ENCODE measurements around the gene PHYHIPL.
"Not testable (repeated sequence)": the region's sequence is repeated elsewhere in the genome, so short reads cannot be mapped to it uniquely, and the experiment has no call there.

PHYHIPL gene

GRCh38 chr10:59206204-59206720 lies 29.8 kb downstream of the PHYHIPL start:
- no peak for DNase-seq (ENCODE audit: low read depth)

DNA sequence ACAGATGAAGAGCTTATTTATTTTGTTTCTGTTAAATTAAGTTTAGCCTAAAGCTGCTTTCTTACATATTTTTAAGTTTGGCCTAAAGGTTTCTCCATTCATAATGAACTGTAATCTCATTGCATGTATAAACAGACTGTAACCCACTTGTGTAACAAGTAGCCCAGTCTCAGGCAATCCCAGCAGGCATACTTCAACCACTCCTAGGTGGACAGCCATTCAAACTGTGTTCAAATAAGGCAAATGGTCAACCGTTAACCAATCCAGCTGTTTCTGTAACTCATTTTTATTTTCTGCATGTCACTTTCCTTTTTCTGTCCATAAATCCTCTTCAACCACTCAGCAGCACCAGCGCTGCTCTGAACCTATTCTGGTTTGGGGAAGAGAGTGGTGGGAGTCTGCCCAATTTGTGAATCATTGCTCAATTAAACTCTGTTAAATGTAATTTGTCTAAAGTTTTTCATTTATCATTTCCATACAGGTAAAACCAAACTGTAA lies 35.9 kb downstream of the PHYHIPL start:
- DNase-seq (ENCODE audit: low read depth), result no peak

DNA sequence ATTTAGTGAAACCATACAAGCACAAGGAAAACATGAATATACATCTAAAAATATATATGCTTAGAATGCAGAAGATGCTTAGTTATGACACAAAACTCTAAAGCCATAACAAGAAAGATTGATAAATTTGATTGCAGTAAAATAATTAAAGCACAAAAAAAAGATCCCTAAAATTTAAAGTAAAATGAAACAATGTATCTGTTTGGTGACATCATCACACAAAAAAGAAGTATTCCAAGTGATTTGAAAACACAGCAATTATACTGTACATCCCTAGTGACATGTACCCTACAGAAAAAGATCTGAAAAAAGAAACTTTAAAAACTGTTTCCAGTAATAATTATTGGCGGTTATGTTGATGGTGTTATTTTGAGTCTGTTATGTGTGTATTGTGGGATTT lies 37.7 kb downstream of the PHYHIPL start:
- DNase-seq (ENCODE audit: low read depth), result no peak

DNA sequence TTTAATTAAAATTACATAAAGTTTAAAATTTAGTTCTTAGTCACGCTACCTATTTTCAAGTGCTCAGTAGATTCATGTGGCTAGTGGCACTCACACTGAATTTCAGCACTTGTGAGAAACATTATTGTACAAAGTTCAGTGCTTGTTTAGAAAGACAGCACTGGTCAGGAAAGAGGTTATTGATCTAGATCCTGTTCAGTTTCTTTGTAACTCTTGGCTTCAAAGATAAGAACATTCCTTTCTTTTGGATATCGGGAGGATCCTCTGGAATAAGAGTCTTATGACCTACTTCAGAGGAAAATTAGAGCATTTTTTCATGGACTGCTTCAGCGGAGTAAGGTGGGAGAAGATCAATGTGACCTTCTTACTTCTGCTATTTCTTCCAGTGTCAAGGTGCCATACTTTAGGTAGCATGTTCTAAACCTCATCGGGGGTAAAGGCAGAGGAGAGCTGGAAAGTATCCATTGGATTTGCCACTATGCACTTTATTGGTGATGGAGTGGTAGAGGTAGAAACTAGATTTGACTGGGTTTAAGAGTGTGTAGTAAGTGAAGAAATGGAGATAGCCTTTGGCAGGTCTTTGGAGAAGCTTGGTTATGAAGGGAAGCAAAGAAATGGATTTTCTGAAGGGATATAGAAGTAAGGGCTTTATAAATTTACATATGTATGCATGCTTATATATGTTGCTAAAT lies 39.9 kb downstream of the PHYHIPL start:
- no peak for DNase-seq (ENCODE audit: low read depth)

GRCh38 chr10:59222788-59223187 lies 46.3 kb downstream of the PHYHIPL start:
- no peak for DNase-seq (ENCODE audit: low read depth)

DNA sequence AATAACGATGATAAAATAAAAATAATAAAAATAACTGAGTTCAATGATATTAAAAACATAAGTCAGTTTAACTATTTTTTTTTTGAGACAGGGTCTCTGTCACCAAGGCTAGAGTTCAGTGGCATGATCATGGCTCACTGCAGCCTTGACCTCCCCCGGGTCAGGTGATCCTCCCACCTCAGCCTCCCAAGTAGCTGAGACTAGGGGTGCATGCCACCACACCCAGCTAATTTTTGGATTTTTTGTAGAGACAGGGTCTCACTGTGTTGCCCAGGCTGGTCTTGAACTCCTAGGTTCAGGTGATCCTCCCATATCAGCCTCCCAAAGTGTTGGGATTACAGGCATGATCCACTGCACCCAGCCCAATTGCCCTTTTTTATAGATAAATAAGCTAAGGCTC lies 47.2 kb downstream of the PHYHIPL start:
- DNase-seq (ENCODE audit: low read depth), result not testable (repeated sequence)

- no peak for DNase-seq (ENCODE audit: low read depth)
These were observed 48.8 kb downstream of the PHYHIPL start for GRCh38 chr10:59225211-59225610.

- no peak for DNase-seq (ENCODE audit: low read depth)
These were observed 50.8 kb downstream of the PHYHIPL start for GRCh38 chr10:59227136-59227673.

DNA sequence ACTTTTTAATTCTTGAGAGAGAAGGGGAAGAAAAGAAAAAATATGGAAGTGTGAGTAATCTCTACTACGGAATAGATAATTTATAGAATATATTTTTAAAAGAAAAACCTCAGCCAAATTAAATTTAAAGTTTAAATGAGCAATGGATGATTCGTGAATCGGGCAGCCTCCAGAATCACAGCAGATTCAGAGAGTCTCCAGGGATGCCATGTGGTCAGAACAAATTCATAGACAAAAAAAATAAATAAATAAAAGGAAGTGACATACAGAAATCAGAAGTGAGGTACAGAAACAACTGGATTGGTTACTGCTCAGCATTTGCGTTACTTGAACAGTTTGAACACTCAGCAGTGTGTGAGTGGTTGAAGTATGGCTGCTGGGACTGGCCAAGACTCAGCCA lies 53.0 kb downstream of the PHYHIPL start:
- no peak for DNase-seq (ENCODE audit: low read depth)

DNA sequence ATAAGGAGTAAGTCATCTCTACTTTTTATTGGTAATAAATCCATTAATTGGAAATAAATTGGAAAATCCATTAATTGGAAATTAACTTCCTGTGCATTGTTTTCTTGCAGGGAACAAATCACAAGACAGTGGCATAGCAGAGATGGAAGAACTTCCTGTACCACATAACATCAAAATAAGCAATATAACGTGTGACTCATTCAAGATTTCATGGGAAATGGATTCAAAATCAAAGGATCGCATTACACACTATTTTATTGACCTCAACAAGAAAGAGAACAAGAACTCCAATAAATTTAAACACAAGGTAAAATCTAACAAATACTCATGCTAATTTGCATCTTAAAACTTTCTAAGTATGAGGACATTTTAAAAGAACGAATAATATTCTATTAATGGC lies 57.8 kb downstream of the PHYHIPL start:
- DNase-seq (ENCODE audit: low read depth), result no peak

DNA sequence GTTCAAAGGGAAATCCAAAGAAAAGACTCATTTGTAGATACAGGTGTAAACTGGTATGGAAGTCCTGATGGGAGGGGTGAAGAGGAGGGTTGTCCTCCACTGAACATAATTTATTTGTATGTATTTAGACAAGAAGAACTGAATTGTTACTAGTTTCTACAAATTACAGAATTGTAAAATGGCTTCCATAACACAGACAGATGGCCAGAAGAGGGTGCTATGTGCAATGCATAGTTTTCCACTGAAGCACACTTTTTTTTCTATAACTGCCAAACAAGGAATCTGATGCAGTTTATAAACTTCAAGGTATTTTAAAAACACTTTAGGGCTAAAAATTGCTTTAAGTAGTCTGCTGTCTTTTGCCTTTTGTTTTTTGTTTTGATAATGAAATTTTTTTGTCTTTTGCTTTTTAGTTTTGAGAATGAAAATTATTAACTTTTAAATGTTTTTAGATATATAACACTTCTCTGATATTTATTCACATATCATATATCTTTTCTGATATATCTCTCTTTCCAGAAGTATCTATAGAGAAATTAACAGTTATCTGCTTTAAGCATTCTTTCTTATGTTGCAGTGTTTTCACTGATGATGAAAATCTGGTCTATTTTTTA lies 58.5 kb downstream of the PHYHIPL start:
- no peak for DNase-seq (ENCODE audit: low read depth)

GRCh38 chr10:59236064-59236697 lies 59.7 kb downstream of the PHYHIPL start:
- DNase-seq (ENCODE audit: low read depth), result no peak

DNA sequence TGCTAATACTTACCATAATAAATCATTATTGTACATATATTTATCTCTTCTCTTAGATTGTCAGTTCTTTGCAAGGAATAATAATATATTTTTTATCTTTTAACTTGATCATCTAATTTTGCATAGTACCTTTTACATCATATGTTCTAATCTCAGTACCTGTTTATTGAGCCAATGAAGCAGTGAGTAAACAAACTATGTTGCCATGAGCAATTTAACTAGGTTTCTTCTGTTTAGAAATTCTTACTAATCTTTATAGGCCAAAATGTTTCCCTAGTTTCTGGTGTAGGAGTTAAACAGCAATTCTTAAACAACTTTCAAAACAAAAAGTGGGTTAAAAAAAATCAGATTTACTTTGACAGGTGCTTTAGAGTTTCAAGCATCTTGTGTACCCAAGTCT lies 61.3 kb downstream of the PHYHIPL start:
- no peak for DNase-seq (ENCODE audit: low read depth)

DNA sequence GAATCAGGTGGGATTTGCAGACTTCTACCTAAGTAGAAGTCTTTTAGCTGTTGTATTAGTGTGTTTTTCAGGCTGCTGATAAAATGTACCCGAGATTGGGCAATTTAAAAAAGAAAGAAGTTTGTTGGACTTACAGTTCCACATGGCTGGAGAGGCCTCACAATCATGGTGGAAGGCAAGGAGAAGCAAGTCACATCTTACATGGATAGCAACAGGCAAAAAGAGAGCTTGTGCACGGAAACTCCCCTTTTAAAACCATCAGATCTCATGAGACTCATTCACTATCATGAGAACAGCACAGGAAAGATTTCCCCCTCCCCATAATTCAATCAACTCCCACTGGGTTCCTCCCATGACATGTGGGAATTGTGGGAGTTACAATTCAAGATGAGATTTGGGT lies 62.7 kb downstream of the PHYHIPL start:
- not testable (repeated sequence) for DNase-seq (ENCODE audit: low read depth)

DNA sequence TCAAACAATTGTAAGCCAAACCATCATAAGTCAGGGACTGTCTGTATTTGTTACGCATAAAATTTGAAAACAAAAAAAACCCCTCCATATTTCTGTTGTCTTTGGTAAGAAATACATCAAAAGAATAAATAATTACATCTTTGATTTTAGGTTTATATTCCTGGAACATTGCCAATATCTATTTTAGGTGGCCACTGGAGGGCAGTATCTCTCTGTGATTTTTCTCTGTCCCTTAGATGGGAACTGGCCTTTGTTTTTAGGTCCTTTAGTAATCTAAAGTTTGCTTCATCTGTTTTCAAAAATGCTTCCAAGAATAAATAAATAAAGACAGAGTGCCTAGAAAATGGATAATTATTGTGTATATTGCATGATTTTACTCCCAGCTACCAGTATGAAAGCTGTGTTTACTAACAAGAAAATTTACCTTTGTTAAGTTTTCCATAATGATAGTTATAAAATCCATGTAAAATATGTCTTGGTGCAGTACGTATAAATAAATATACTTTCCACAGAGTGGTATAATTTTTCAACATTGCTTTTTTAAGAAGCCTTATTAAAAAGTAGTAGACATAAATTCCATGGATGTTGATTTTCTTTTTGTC lies 64.2 kb downstream of the PHYHIPL start:
- DNase-seq (ENCODE audit: low read depth), result no peak

DNA sequence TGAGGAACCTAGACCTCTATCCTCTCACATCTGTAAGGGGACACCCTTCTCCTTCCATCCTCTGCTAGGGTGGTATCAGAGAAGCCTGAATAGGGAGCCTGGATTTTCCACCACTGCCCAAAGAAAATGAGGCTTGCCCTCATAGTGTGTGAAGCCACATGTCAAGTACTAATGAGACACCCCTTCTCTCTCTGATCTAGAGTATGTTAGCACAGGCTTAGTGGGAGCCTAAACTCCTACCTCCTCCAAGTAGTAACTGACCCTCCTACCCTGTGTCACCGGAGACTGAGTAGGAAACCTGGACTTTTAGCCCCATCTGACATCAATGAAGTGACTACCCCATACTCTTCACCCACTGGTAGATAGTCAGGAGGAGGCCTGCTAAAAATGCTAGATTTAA lies 65.6 kb downstream of the PHYHIPL start:
- no peak for DNase-seq (ENCODE audit: low read depth)

DNA sequence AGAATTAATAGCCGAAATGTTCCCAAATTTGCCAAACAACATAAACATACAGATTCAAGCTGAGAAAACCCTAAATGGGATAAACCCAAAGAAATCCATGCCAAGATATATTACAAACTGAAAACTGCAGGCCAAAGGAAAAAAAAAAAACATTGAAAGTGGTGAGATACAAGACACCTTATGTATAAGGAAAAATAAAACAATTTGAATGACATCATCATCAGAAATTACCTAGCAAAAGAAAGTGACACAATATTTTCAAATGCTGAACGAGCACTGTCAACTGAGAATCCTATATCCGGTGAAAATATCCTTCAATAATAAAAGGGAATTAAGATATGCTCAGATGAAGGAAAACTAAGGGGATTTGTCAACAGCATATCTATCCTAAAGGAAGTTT lies 66.5 kb downstream of the PHYHIPL start:
- no peak for DNase-seq (ENCODE audit: low read depth)

- DNase-seq (ENCODE audit: low read depth), result no peak
These were observed 67.3 kb downstream of the PHYHIPL start for GRCh38 chr10:59243611-59244195.

GRCh38 chr10:59244871-59245270 lies 68.4 kb downstream of the PHYHIPL start:
- DNase-seq (ENCODE audit: low read depth), result no peak

GRCh38 chr10:59245686-59246085 lies 69.2 kb downstream of the PHYHIPL start:
- no peak for DNase-seq (ENCODE audit: low read depth)

- DNase-seq (ENCODE audit: low read depth), result no peak
These were observed 76.0 kb downstream of the PHYHIPL start for GRCh38 chr10:59252491-59252890.

GRCh38 chr10:59255463-59255862 lies 79.0 kb downstream of the PHYHIPL start:
- no peak for DNase-seq (ENCODE audit: low read depth)

Data from stimulated activated CD8-positive, alpha-beta memory T cell treated with anti-CD3 and anti-CD28 coated beads, Interleukin-12 subunit alpha, Interleukin-12 subunit beta, amount 100 ng/mL, for 1 hour (primary cell).